Sciatic nerve (tissue), 2 donors: ENCODE measurements around the gene STAU1. TPM values are rescaled to one million over a fixed set of nuclear protein-coding genes. Genes with fewer than 3 reads are reported as not detected.
"Not testable (repeated sequence)": the region's sequence is repeated elsewhere in the genome, so short reads cannot be mapped to it uniquely, and the experiment has no call there.

Experiments
- ATAC-seq: fragments of 200-7000 bp; cut with Tn5 transposase; one replicate; pipeline ENCODE4 v1.9.1; 2020; ENCODE audit warnings: mild to moderate bottlenecking, moderate library complexity
- DNase-seq: peaks from one replicate; pipeline ENCODE4 v3.0.0-alpha.2; 2020; ENCODE audit warnings: low spot score
- intact Hi-C: fragments of 100-400 bp; cut with DNase I; formaldehyde crosslinking; loops from one replicate; pipeline ENCODE4 v1.14.2; 2022
- total RNA-seq: library from RNA; stranded (reverse); fragmentation: NEBNext Ultra II Directional; extraction: Animal tissue kit (Norgen Biotek cat#: 25700); gene quantifications from one replicate; pipeline ENCODE4 v1.2.1, GENCODE V29; 2021
- donor health status: DM: no; HTN: no; CAD: no.
- donor health status: DM: no; HTN: no; CAD: no.

STAU1 gene
- total RNA-seq, 1 donor from 2014 or later = 71.7 TPM

DNA sequence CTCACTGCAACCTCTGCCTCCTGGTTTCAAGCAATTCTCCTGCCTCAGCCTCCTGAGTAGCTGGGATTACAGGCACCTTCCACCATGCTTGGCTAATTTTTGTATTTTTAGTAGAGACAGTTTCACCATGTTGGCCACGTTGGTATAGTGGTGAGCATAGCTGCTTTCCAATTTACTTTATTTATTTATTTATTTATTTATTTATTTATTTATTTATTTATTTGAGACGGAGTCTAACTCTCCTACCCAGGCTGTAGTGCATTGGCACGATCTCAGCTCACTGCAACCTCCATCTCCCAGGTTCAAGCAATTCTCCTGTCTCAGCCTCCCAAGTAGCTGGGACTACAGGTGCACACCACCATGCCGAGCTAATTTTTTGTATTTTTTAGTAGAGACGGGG, 87.8 kb downstream of the STAU1 start:
- DNase-seq, intact Hi-C loops, ATAC-seq: not testable (repeated sequence)

GRCh38 chr20:49099011-49099410, 89.1 kb downstream of the STAU1 start:
- ATAC-seq = no peak
- intact Hi-C loops = no loop called here
- no peak for DNase-seq

- ATAC-seq = no peak
- DNase-seq = no peak
- intact Hi-C loops = no loop called here
Observed at GRCh38 chr20:49098136-49098535, 90.0 kb downstream of the STAU1 start.

DNA sequence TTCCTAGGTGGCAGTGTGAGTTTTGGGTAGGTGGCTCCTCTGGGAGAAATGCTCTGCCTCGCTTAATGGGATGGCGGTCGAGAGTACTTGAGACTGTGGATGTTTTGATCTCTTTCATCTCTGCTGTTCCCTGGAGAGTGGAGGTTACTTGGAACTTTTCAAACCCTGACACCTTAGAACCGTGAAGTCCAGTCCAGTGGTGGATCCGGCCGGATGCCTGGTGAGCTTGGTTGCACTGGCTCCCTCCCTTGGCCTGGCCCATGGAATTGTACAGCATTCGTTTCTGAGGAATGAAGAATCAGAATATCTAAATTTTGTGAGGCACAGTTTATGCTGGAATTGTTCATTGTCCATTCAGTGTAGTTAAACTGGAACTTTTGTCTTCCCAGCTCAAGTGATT, 91.0 kb downstream of the STAU1 start:
- DNase-seq = no peak
- intact Hi-C loops = no loop called here
- ATAC-seq = no peak

GRCh38 chr20:49096203-49096730, 91.9 kb downstream of the STAU1 start:
- intact Hi-C loops = no loop called here
- no peak for ATAC-seq
- DNase-seq = no peak

DNA sequence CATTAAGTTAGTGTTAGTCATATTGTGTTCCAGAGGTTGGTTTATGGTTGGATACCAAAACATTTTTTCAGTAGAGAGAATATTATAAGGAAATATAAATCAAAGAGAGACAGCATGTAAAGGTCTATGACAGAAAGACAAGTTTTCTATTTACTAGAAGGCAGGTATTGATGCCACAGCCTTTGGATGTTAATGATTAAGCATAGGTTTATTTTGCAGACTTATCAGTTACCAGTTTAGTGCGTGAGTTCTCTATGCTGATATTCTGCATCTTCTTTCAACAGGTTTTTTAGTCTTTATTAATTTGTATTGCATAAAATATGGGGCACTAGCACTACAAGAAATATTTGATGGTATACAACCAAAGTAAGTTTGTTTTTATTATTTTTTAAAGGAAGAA, 96.4 kb downstream of the STAU1 start:
- intact Hi-C loops = no loop called here
- ATAC-seq = no peak
- DNase-seq = no peak

GRCh38 chr20:49091104-49091503, 97.0 kb downstream of the STAU1 start:
- intact Hi-C loops = no loop called here
- DNase-seq (no peak), ATAC-seq (no peak)

- DNase-seq, intact Hi-C loops, ATAC-seq: not testable (repeated sequence)
Observed at GRCh38 chr20:49082295-49082694, 105.8 kb downstream of the STAU1 start.

- ATAC-seq = no peak
Observed at GRCh38 chr20:49078310-49078709, 109.8 kb downstream of the STAU1 start.

GRCh38 chr20:49074521-49074920, 113.6 kb downstream of the STAU1 start:
- no peak for ATAC-seq
- no peak for DNase-seq
- intact Hi-C loops = no loop called here

More at GRCh38 chr20:49078310-49078709, 109.8 kb downstream of the STAU1 start:
- intact Hi-C loops = no loop called here
- no peak for DNase-seq

Other genes starting within 250 kb of the STAU1 start
- 39.5 TPM for gene CSE1L, start 142.0 kb downstream of the STAU1 start, total RNA-seq
- 31.2 TPM for gene DDX27, start 31.1 kb upstream of the STAU1 start, total RNA-seq
- 40.7 TPM for gene ZNFX1, start 89.7 kb upstream of the STAU1 start, total RNA-seq